NCI-H2227 (cell line): ENCODE data around the gene C1orf21.

ENCODE experiments used
- DNase-seq: peaks from one replicate; lab custom pipeline; 2025; ENCODE audit not compliant: unreplicated experiment; lab: John Stamatoyannopoulos, UW

The C1orf21 gene

GRCh38 chr1:184408580-184408979, 21.8 kb downstream of the C1orf21 start:
- DNase-seq, result no peak

- no peak for DNase-seq
These were observed 22.2 kb downstream of the C1orf21 start for GRCh38 chr1:184409011-184409410.

GRCh38 chr1:184412472-184412871, 25.6 kb downstream of the C1orf21 start:
- DNase-seq, result no peak

DNA sequence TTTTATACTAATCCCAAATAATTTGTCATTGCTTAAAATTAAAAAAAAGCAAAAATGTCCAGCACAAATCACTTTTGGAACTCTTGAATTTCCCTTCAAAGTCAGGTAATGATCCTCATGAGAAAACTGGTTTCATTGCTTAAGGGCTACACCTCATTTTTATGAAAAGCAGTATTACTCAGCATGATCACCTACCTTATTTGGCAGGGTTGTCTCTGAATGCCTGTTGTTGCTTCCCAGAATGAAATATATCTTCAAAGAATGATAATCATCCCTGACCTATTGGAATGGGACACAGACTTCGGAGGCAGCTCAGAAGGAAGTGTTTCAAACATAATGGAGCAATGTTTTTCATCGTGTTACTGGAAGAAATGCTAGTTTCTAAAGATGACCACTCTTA, 29.7 kb downstream of the C1orf21 start:
- DNase-seq, result no peak

DNA sequence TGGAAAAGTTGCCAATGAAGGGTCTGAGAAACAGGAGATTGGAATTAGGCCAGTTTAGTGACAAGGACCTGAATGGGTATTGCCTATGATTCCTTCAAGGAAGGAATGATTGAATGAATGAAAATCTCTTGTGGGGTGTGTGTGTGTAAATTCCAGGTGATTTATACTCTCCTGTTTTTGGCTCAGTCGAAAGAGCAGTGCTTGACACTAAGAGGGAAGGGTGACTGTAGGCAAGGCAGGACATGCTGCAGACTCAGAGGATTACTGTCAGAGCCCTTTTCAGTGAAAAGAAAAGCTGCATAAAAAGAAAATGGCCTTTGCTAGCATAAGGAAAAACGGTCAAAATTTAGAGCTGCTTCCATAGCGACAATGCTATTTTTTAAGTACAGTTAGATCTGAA, 30.1 kb downstream of the C1orf21 start:
- DNase-seq, result no peak

- no peak for DNase-seq
These were observed 31.1 kb downstream of the C1orf21 start for GRCh38 chr1:184417916-184418315.

GRCh38 chr1:184418652-184419349, 32.0 kb downstream of the C1orf21 start:
- no peak for DNase-seq

GRCh38 chr1:184419350-184420161, 32.7 kb downstream of the C1orf21 start:
- no peak for DNase-seq

DNA sequence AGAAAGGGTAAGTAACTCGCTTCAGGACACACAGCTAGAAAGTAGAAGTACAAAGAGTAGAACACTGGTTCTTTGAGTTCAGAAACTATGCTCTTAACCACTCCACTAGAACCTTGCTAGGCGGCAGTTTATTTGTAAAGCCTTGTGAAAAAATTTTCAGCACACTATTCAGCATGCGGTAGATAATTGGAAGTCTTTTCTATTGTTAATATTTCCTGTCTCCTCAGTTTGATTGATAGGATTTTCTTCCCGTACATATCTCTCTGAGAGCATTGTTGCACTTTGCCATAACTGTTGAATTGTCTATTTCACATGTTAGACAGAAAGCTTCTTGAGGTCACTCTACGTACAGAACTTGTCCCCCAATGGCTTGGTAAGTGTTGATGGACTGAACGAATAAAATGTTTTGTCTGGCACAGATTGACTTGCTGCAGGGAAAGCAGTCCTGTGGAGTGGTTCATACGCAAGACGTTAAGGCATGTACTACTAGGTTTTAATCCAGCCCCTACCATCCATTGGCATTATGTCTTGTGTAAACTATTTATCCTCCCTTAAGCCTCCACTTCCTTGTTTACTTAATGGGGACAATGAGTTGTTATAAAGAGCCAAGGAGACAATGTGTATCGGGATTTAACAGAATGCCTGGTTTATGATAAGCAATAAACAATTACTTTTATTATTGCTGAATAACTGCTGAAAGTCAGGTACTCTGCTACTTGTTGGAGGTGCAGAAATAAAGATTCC, 35.8 kb downstream of the C1orf21 start:
- DNase-seq, result no peak

- no peak for DNase-seq
These were observed 36.8 kb downstream of the C1orf21 start for GRCh38 chr1:184423649-184424048.

- DNase-seq, result no peak
These were observed 37.3 kb downstream of the C1orf21 start for GRCh38 chr1:184424157-184424556.

DNA sequence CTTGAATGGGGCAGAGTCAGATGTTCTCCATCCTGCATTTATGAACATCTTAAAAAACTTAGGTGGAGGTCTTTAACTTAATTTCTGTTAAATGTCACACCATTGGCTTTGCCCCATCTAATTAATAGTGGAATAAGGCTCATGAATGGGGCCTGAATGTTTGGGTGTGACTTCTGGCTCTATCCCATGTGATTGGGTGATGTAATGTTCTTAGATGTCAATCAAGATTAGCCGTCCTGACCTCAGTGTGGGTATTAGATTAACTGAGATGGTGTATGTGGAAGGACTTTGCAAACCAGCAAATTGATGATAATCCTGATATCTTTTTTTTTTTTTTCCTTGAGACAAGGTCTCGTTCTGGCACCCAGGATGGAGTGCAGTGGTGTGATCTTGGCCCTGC, 38.1 kb downstream of the C1orf21 start:
- no peak for DNase-seq

- no peak for DNase-seq
These were observed 38.8 kb downstream of the C1orf21 start for GRCh38 chr1:184425449-184426277.

DNA sequence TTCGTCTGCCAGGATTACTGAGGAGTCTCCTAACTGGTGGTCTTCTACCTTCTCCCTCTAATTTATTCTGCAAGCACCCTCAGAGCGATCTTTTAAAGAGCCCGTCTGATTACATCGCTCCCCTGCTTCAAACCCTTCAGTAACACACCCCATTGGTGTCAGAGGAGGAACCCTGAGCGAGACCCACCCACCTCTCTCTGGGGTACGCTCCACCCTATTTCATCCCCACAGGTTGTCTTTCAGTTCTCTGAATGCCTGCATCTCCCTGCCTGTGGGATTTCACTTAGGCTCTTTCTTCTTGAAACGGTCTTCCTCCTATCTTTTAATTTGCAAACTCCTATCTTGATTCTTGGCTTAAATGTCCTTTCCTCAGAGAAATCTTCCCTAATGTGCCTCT, 39.4 kb downstream of the C1orf21 start:
- no peak for DNase-seq

- DNase-seq, result no peak
These were observed 40.9 kb downstream of the C1orf21 start for GRCh38 chr1:184427722-184428121.

GRCh38 chr1:184428604-184429003, 41.8 kb downstream of the C1orf21 start:
- no peak for DNase-seq

GRCh38 chr1:184429335-184429734, 42.5 kb downstream of the C1orf21 start:
- no peak for DNase-seq

DNA sequence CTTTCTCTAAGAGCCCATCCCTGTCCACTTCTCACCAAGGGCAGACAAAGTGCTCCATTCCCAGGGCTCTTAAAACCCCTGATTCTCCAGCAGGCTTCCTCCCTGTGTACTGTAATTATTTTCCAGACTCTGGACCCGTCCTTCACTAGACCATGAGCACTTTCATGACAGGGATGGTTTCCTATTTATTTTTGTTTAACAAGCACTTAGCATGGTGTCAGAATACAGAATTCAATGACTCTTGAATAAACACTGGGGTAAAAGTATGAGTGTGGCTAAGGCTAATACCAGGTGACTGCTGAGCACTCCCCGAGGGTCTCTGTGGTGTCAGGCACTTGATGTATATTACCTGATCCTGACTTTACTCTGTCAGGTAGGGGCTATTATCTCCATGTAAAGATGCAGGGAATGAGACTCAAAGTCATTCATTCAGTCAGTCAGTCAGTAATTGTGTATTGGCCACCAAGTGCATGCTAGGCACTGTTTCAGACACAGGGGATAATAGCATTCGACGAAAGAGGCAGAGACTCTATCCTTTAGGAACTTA, 47.2 kb downstream of the C1orf21 start:
- DNase-seq, result peak; percentile 20

DNA sequence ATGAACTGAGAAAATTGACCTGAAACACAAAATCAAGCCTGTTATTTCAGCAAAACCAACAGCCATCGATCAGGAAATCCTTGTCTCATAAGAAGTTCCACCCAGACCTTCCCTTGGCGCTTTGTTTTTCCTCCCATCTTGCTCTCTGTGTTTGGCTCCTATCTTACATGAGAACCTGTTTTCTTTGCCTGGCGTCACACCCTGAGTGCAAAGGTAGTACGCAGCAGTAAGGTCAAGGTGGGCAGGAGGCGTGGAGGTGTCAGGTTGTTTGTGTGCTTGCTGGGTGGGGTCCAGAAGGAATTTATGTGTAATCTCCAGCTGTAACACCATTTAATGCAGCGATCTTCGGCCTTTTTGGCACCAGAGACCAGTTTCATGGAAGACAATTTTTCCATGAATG, 50.5 kb downstream of the C1orf21 start:
- no peak for DNase-seq

GRCh38 chr1:184438363-184438762, 51.5 kb downstream of the C1orf21 start:
- DNase-seq, result no peak

DNA sequence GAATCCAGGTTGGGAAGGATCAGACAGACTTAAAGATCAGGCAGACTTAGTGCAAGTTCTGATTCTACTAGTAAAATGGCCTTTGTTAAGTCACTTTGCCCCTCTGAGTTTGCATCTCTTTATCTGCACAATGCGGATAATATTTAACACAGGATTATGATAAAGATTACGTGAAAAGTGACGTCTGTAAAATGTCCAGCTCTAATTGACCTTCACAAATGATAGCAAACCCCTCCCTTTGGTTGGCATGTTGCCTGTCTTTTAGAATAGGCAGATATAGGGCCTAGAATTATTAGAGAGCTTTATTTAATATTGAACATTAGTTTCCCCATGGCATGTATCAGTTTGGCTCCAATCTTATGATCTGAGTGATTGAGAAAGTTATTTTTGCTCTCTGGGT, 55.4 kb downstream of the C1orf21 start:
- DNase-seq, result no peak
